ENCODE measurements around the gene KCNH2.
"Not testable (repeated sequence)": the region's sequence is repeated elsewhere in the genome, so short reads cannot be mapped to it uniquely, and the experiment has no call there.

Gene KCNH2

GRCh38 chr7:150978126-150978789 lies at the start of gene KCNH2:
Gene KCNH2 (minus strand): TSS chr7:150978321. CDS start chr7:150977913, 408 bp downstream.
- peak; percentile 50 for DNase-seq

GRCh38 chr7:151027728-151028130 lies 49.6 kb upstream of the KCNH2 start:
- DNase-seq: not testable (repeated sequence)

GRCh38 chr7:151026771-151027727 lies 48.9 kb upstream of the KCNH2 start:
- DNase-seq: not testable (repeated sequence)

GRCh38 chr7:151025924-151026671 lies 48.0 kb upstream of the KCNH2 start:
- DNase-seq: no peak

- DNase-seq: no peak
Observed at GRCh38 chr7:151024435-151025056, 46.4 kb upstream of the KCNH2 start, which contains the start of gene ATG9B. Gene ATG9B (minus strand): TSS chr7:151024494. CDS start chr7:151024423, 71 bp downstream.

GRCh38 chr7:151023232-151023631 lies 45.1 kb upstream of the KCNH2 start:
- no peak for DNase-seq

- no peak for DNase-seq
Observed at GRCh38 chr7:151020231-151020630, 42.1 kb upstream of the KCNH2 start.

- DNase-seq: no peak
Observed at GRCh38 chr7:151019130-151019447, 41.0 kb upstream of the KCNH2 start.

GRCh38 chr7:151018421-151019129 lies 40.5 kb upstream of the KCNH2 start:
- DNase-seq: peak; percentile 49

GRCh38 chr7:151017953-151018420 lies 39.9 kb upstream of the KCNH2 start:
- peak; percentile 88 for DNase-seq

GRCh38 chr7:151017370-151017952 lies 39.3 kb upstream of the KCNH2 start:
- DNase-seq: no peak

- DNase-seq: no peak
Observed at GRCh38 chr7:151016942-151017341, 38.8 kb upstream of the KCNH2 start.

- DNase-seq: no peak
Observed at GRCh38 chr7:151016505-151016904, 38.4 kb upstream of the KCNH2 start.

- DNase-seq: no peak
Observed at GRCh38 chr7:151015967-151016366, 37.8 kb upstream of the KCNH2 start.

- no peak for DNase-seq
Observed at GRCh38 chr7:151014950-151015349, 36.8 kb upstream of the KCNH2 start.

GRCh38 chr7:151013733-151014497 lies 35.8 kb upstream of the KCNH2 start:
- peak; percentile 80 for DNase-seq

GRCh38 chr7:151013356-151013732 lies 35.2 kb upstream of the KCNH2 start:
- no peak for DNase-seq

- DNase-seq: no peak
Observed at GRCh38 chr7:151012911-151013347, 34.8 kb upstream of the KCNH2 start.

GRCh38 chr7:151012031-151012692 lies 34.0 kb upstream of the KCNH2 start:
- no peak for DNase-seq

- DNase-seq: not testable (repeated sequence)
Observed at GRCh38 chr7:151011616-151012015, 33.5 kb upstream of the KCNH2 start.

Measured in stimulated activated CD4-positive, alpha-beta T cell treated with anti-CD3 and anti-CD28 coated beads, Interleukin-4, amount 100 ng/mL, for 1 hour (primary cell).